ENCODE data around the gene POLR2E. TPM values are rescaled to one million over a fixed set of nuclear protein-coding genes. Genes with fewer than 3 reads are reported as not detected.

POLR2E gene
- total RNA-seq, 1 donor from 2014 or later: 72.1 TPM

- Histone ChIP-seq H3K4me1 (peaks cover 8 to 20% of the 10 kb centered on the region in 2 donors), H3K9me3 (peaks cover 7 to 12% of the 10 kb centered on the region in 2 donors), H3K36me3 (no peaks in the 10 kb centered on the region), H3K4me3 (no peak overlapping the region), H3K27me3 (peaks cover 9% of the 10 kb centered on the region), H3K27ac (no peak overlapping the region)
- intact Hi-C loops (cut with DNase I): no loop called here
- no peak for TF ChIP-seq CTCF (IDR thresholded peaks at IDR 0.05)
- DNase-seq (ENCODE audit: low spot score in 2 of 2): no peak
Observed at GRCh38 chr19:1063030-1063908, 31.9 kb downstream of the POLR2E start.

- H3K9me3 ChIP-seq: peaks cover 14 to 20% of the 10 kb centered on the region in 2 donors
- H3K4me1 ChIP-seq: peaks cover 8 to 19% of the 10 kb centered on the region in 2 donors
- intact Hi-C loops (cut with DNase I): no loop called here
- no peak overlapping the region for H3K27ac ChIP-seq
- DNase-seq (ENCODE audit: low spot score in 2 of 2): no peak
- H3K36me3 ChIP-seq: no peaks in the 10 kb centered on the region
- TF ChIP-seq CTCF (IDR thresholded peaks at IDR 0.05): no peak
- H3K4me3 ChIP-seq: no peak overlapping the region
- H3K27me3 ChIP-seq: peaks cover 5% of the 10 kb centered on the region
Observed at GRCh38 chr19:1062387-1063029, 32.7 kb downstream of the POLR2E start.

- peaks cover 8 to 14% of the 10 kb centered on the region in 2 donors for H3K4me1 ChIP-seq
- no peak overlapping the region for H3K4me3 ChIP-seq
- H3K9me3 ChIP-seq: peaks cover 20 to 25% of the 10 kb centered on the region in 2 donors
- H3K27me3 ChIP-seq: peaks cover 5% of the 10 kb centered on the region
- H3K36me3 ChIP-seq: no peaks in the 10 kb centered on the region
- no peak overlapping the region for H3K27ac ChIP-seq
- DNase-seq (ENCODE audit: low spot score in 2 of 2): no peak
- TF ChIP-seq CTCF (IDR thresholded peaks at IDR 0.05): no peak
- intact Hi-C loops (cut with DNase I): no loop called here
Observed at GRCh38 chr19:1061987-1062386, 33.2 kb downstream of the POLR2E start.

GRCh38 chr19:1060689-1061088, 34.5 kb downstream of the POLR2E start:
- no peak for DNase-seq (ENCODE audit: low spot score in 2 of 2)
- H3K36me3 ChIP-seq: no peaks in the 10 kb centered on the region
- no peaks in the 10 kb centered on the region for H3K27me3 ChIP-seq
- H3K4me1 ChIP-seq: peaks cover 0 to 10% of the 10 kb centered on the region in 2 donors
- no peak overlapping the region for H3K4me3 ChIP-seq
- H3K9me3 ChIP-seq: peaks cover 27 to 33% of the 10 kb centered on the region in 2 donors
- no peak overlapping the region for H3K27ac ChIP-seq
- intact Hi-C loops (cut with DNase I): no loop called here
- TF ChIP-seq CTCF (IDR thresholded peaks at IDR 0.05): no peak

GRCh38 chr19:1058112-1058511, 37.1 kb downstream of the POLR2E start:
- TF ChIP-seq CTCF (IDR thresholded peaks at IDR 0.05): no peak

More at GRCh38 chr19:1058112-1058511, 37.1 kb downstream of the POLR2E start:
- intact Hi-C loops (cut with DNase I): no loop called here
- H3K4me1 ChIP-seq: no peaks in the 10 kb centered on the region
- H3K9me3 ChIP-seq: peaks cover 27 to 33% of the 10 kb centered on the region in 2 donors
- no peak overlapping the region for H3K4me3 ChIP-seq
- no peak overlapping the region for H3K27ac ChIP-seq
- H3K27me3 ChIP-seq: no peaks in the 10 kb centered on the region
- no peak for DNase-seq (ENCODE audit: low spot score in 2 of 2)
- H3K36me3 ChIP-seq: no peaks in the 10 kb centered on the region

All from ascending aorta (tissue), 2 donors.